ENCODE measurements around the gene AGBL4.

AGBL4 gene

GRCh38 chr1:48999321-48999720, 1024.4 kb downstream of the AGBL4 start:
- H3K27me3 ChIP-seq (ENCODE audit: control insufficient read depth in 1 of 2, insufficient read depth in 1 of 2, low read length in 2 of 2) = no peaks in the 10 kb centered on the region
- H3K27ac ChIP-seq (ENCODE audit: low read length, poor library complexity, severe bottlenecking) = no peak overlapping the region
- no peak overlapping the region for H2AK5ac ChIP-seq (ENCODE audit: low read length, severe bottlenecking)
- DNase-seq = no peak
- no peak overlapping the region for H2BK15ac ChIP-seq (ENCODE audit: low read depth, poor library complexity, severe bottlenecking)
- no peak overlapping the region for H2BK5ac ChIP-seq (ENCODE audit: low read depth, low read length, poor library complexity, severe bottlenecking)
- H2BK12ac ChIP-seq (ENCODE audit: low read length in 2 of 2) = no peak overlapping the region
- H3K4me1 ChIP-seq (ENCODE audit: control insufficient read depth, insufficient read depth, low read depth, low read length) = no peaks in the 10 kb centered on the region
- no peaks in the 10 kb centered on the region for H3K9me3 ChIP-seq (ENCODE audit: control insufficient read depth, low read length)
- 12% methylated on average over 3 of the region's 3 CpGs for WGBS
- H4K91ac ChIP-seq (ENCODE audit: low read length) = no peak overlapping the region
- H2BK120ac ChIP-seq (ENCODE audit: low read depth, low read length) = no peak overlapping the region
- H3K36me3 ChIP-seq (ENCODE audit: control insufficient read depth in 1 of 2, insufficient read depth in 2 of 2, low read depth in 1 of 2, low read length in 2 of 2) = no peaks in the 10 kb centered on the region
- no peak overlapping the region for H3K9ac ChIP-seq (ENCODE audit: low read length)
- H3K14ac ChIP-seq (ENCODE audit: low read length in 2 of 2) = no peak overlapping the region
- H2AFZ ChIP-seq (ENCODE audit: low read depth, low read length) = no peak overlapping the region
- H3K23ac ChIP-seq (ENCODE audit: low read length in 2 of 2) = no peak overlapping the region
- no peak overlapping the region for H4K8ac ChIP-seq (ENCODE audit: low read length)
- H3K4me2 ChIP-seq (ENCODE audit: low read length, poor library complexity, severe bottlenecking) = no peak overlapping the region
- H3K18ac ChIP-seq (ENCODE audit: low read depth in 1 of 2, low read length in 2 of 2) = no peak overlapping the region
- H3K4me3 ChIP-seq (ENCODE audit: insufficient read depth in 1 of 2, low read depth in 1 of 2, low read length in 2 of 2) = no peak overlapping the region
- no peak overlapping the region for H3K4ac ChIP-seq (ENCODE audit: low read depth in 1 of 2, low read length in 2 of 2)
- H3K79me1 ChIP-seq (replicated peaks; ENCODE audit: low read length, poor library complexity, severe bottlenecking) = no peaks in the 10 kb centered on the region

GRCh38 chr1:48996311-48996710, 1027.4 kb downstream of the AGBL4 start:
- Histone ChIP-seq H2BK12ac (ENCODE audit: low read length in 2 of 2) (no peak overlapping the region), H3K4ac (ENCODE audit: low read depth in 1 of 2, low read length in 2 of 2) (no peak overlapping the region), H2AFZ (ENCODE audit: low read depth, low read length) (no peak overlapping the region), H3K23ac (ENCODE audit: low read length in 2 of 2) (no peak overlapping the region), H3K9me3 (ENCODE audit: control insufficient read depth, low read length) (peaks cover 10% of the 10 kb centered on the region), H2BK120ac (ENCODE audit: low read depth, low read length) (no peak overlapping the region), H4K91ac (ENCODE audit: low read length) (no peak overlapping the region), H3K36me3 (ENCODE audit: control insufficient read depth in 1 of 2, insufficient read depth in 2 of 2, low read depth in 1 of 2, low read length in 2 of 2) (no peaks in the 10 kb centered on the region), H2BK15ac (ENCODE audit: low read depth, poor library complexity, severe bottlenecking) (no peak overlapping the region), H3K4me2 (ENCODE audit: low read length, poor library complexity, severe bottlenecking) (no peak overlapping the region), H3K18ac (ENCODE audit: low read depth in 1 of 2, low read length in 2 of 2) (no peak overlapping the region), H3K14ac (ENCODE audit: low read length in 2 of 2) (no peak overlapping the region), H2AK5ac (ENCODE audit: low read length, severe bottlenecking) (no peak overlapping the region), H4K8ac (ENCODE audit: low read length) (no peak overlapping the region), H3K27me3 (ENCODE audit: control insufficient read depth in 1 of 2, insufficient read depth in 1 of 2, low read length in 2 of 2) (no peaks in the 10 kb centered on the region), H3K4me3 (ENCODE audit: insufficient read depth in 1 of 2, low read depth in 1 of 2, low read length in 2 of 2) (no peak overlapping the region), H3K9ac (ENCODE audit: low read length) (no peak overlapping the region), H2BK5ac (ENCODE audit: low read depth, low read length, poor library complexity, severe bottlenecking) (no peak overlapping the region), H3K27ac (ENCODE audit: low read length, poor library complexity, severe bottlenecking) (no peak overlapping the region), H3K79me1 (replicated peaks; ENCODE audit: low read length, poor library complexity, severe bottlenecking) (no peaks in the 10 kb centered on the region), H3K4me1 (ENCODE audit: control insufficient read depth, insufficient read depth, low read depth, low read length) (no peaks in the 10 kb centered on the region)
- WGBS = 85% methylated on average over 2 of the region's 2 CpGs
- DNase-seq = no peak

- no peaks in the 10 kb centered on the region for H3K4me1 ChIP-seq (ENCODE audit: control insufficient read depth, insufficient read depth, low read depth, low read length)
- H3K27ac ChIP-seq (ENCODE audit: low read length, poor library complexity, severe bottlenecking) = no peak overlapping the region
- no peak for DNase-seq
- no peak overlapping the region for H3K4me3 ChIP-seq (ENCODE audit: insufficient read depth in 1 of 2, low read depth in 1 of 2, low read length in 2 of 2)
- H4K91ac ChIP-seq (ENCODE audit: low read length) = no peak overlapping the region
- H3K18ac ChIP-seq (ENCODE audit: low read depth in 1 of 2, low read length in 2 of 2) = no peak overlapping the region
- peaks cover 10% of the 10 kb centered on the region for H3K9me3 ChIP-seq (ENCODE audit: control insufficient read depth, low read length)
- no peaks in the 10 kb centered on the region for H3K27me3 ChIP-seq (ENCODE audit: control insufficient read depth in 1 of 2, insufficient read depth in 1 of 2, low read length in 2 of 2)
- H3K9ac ChIP-seq (ENCODE audit: low read length) = no peak overlapping the region
- H3K4ac ChIP-seq (ENCODE audit: low read depth in 1 of 2, low read length in 2 of 2) = no peak overlapping the region
- H3K4me2 ChIP-seq (ENCODE audit: low read length, poor library complexity, severe bottlenecking) = no peak overlapping the region
- no peak overlapping the region for H2BK5ac ChIP-seq (ENCODE audit: low read depth, low read length, poor library complexity, severe bottlenecking)
- no peaks in the 10 kb centered on the region for H3K36me3 ChIP-seq (ENCODE audit: control insufficient read depth in 1 of 2, insufficient read depth in 2 of 2, low read depth in 1 of 2, low read length in 2 of 2)
- no peak overlapping the region for H4K8ac ChIP-seq (ENCODE audit: low read length)
- no peak overlapping the region for H2BK120ac ChIP-seq (ENCODE audit: low read depth, low read length)
- H2AFZ ChIP-seq (ENCODE audit: low read depth, low read length) = no peak overlapping the region
- no peak overlapping the region for H3K14ac ChIP-seq (ENCODE audit: low read length in 2 of 2)
- H2AK5ac ChIP-seq (ENCODE audit: low read length, severe bottlenecking) = no peak overlapping the region
- H2BK15ac ChIP-seq (ENCODE audit: low read depth, poor library complexity, severe bottlenecking) = no peak overlapping the region
- no peak overlapping the region for H2BK12ac ChIP-seq (ENCODE audit: low read length in 2 of 2)
- H3K23ac ChIP-seq (ENCODE audit: low read length in 2 of 2) = no peak overlapping the region
- H3K79me1 ChIP-seq (replicated peaks; ENCODE audit: low read length, poor library complexity, severe bottlenecking) = no peaks in the 10 kb centered on the region
- WGBS = 63% methylated on average over 6 of the region's 9 CpGs
Measured at GRCh38 chr1:48988633-48989197, 1035.0 kb downstream of the AGBL4 start.

GRCh38 chr1:48979940-48980339, 1043.8 kb downstream of the AGBL4 start:
- Histone ChIP-seq H3K79me1 (replicated peaks; ENCODE audit: low read length, poor library complexity, severe bottlenecking) (no peaks in the 10 kb centered on the region), H3K4me3 (ENCODE audit: insufficient read depth in 1 of 2, low read depth in 1 of 2, low read length in 2 of 2) (no peak overlapping the region), H4K8ac (ENCODE audit: low read length) (no peak overlapping the region), H3K9me3 (ENCODE audit: control insufficient read depth, low read length) (no peaks in the 10 kb centered on the region), H2BK120ac (ENCODE audit: low read depth, low read length) (no peak overlapping the region), H3K4me2 (ENCODE audit: low read length, poor library complexity, severe bottlenecking) (no peak overlapping the region), H3K18ac (ENCODE audit: low read depth in 1 of 2, low read length in 2 of 2) (no peak overlapping the region), H3K27ac (ENCODE audit: low read length, poor library complexity, severe bottlenecking) (no peak overlapping the region), H2BK12ac (ENCODE audit: low read length in 2 of 2) (no peak overlapping the region), H2BK5ac (ENCODE audit: low read depth, low read length, poor library complexity, severe bottlenecking) (no peak overlapping the region), H2AK5ac (ENCODE audit: low read length, severe bottlenecking) (no peak overlapping the region), H2BK15ac (ENCODE audit: low read depth, poor library complexity, severe bottlenecking) (no peak overlapping the region), H2AFZ (ENCODE audit: low read depth, low read length) (no peak overlapping the region), H3K9ac (ENCODE audit: low read length) (no peak overlapping the region), H3K14ac (ENCODE audit: low read length in 2 of 2) (no peak overlapping the region), H3K4me1 (ENCODE audit: control insufficient read depth, insufficient read depth, low read depth, low read length) (no peaks in the 10 kb centered on the region), H3K4ac (ENCODE audit: low read depth in 1 of 2, low read length in 2 of 2) (no peak overlapping the region), H4K91ac (ENCODE audit: low read length) (no peak overlapping the region), H3K23ac (ENCODE audit: low read length in 2 of 2) (no peak overlapping the region), H3K36me3 (ENCODE audit: control insufficient read depth in 1 of 2, insufficient read depth in 2 of 2, low read depth in 1 of 2, low read length in 2 of 2) (no peaks in the 10 kb centered on the region), H3K27me3 (ENCODE audit: control insufficient read depth in 1 of 2, insufficient read depth in 1 of 2, low read length in 2 of 2) (no peaks in the 10 kb centered on the region)
- WGBS = 33% methylated on average over 1 of the region's 1 CpG
- DNase-seq = no peak

Data from mesenchymal stem cell (in vitro differentiated cells and primary cell).